WI38 (cell line): Measurements from ENCODE around the gene ERCC5.

ENCODE experiments used
- H3K4me3 ChIP-seq: 2 replicates; pipeline ENCODE4 v1.5.1; 2011; ENCODE audit warnings: low read depth, mild to moderate bottlenecking, control low read depth, low read length
- CTCF ChIP-seq: IDR thresholded peaks from 2 replicates; pipeline ENCODE4 v1.5.1; 2012; ENCODE audit warnings: low read depth, mild to moderate bottlenecking, control low read depth, low read length

Gene ERCC5

DNA sequence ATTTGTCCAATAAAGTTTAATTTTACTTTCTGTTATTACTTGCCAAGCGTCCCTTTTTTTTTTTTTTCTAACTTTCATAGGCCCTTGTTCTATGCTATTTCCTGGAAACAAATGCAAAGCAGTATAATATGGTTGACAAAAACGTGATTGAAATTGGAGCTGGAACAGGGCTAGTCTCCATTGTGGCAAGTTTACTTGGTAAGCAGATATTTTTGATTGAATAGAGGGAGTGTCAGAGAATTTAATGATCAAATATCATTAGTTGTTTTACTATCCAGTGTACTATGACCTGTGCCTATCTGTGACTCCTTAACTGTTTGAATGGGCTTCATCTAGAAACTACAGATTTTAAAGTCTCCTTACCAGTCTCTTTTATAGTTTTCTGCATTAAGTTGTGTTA, 46.7 kb downstream of the ERCC5 start:
- TF ChIP-seq CTCF, result no peak
- no peak overlapping the region for H3K4me3 ChIP-seq

DNA sequence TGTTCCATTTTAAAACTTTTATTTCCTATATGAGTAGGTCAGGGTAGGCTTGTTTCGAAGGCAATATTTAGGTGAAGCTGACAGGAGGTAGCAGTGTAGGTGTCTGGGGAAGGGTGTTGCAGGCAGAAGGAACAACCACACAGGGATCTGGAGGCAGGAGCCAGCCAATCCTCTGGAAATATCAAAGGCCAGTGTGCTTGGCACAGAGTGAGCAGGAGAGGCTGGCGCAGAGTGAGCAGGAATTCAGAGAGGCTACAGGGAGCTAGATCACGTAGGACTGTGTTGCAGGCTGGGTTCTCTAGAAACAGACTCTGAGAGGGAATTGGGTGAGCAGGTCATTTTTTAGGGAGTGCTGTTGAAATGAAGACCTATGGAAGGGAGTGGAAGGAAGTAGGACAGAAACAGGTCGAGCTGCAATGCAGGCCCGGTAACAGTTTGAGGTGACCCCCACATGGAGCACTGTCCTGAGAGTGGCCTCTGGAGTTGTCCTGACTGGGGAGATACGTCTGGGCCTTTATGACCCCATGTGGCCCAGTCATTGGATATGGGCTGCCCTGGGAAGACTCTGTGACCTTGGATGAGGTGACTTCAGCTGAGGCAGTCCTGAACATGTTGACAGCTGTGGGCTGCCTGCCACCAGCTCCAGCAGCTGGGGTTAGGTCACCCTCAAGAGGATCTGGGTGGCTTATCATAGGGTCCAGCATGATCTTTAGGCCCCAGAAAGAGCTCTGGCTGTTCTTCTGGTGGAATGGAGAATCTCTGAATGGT, 51.7 kb downstream of the ERCC5 start:
- no peak overlapping the region for H3K4me3 ChIP-seq
- no peak for TF ChIP-seq CTCF

DNA sequence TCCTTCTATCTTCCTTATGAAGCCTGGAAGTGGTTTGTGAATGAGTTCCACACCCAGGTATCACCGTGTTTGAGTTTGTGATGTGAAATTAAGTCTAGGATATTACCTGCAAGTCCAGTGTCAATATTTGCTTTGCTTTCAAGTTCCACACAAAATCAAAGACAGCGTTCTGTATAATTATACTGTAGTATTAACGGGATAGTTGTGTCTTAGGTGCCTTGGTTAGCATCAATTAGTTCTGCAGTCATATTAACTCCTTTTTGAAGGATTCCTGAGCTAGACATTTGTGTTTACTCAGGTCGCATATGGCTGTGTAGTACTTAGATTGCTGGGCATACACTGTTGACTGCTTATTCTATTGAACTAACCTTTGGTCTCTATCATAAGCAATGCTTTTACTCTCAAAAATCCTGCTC, 54.4 kb downstream of the ERCC5 start:
- TF ChIP-seq CTCF, result no peak

DNA sequence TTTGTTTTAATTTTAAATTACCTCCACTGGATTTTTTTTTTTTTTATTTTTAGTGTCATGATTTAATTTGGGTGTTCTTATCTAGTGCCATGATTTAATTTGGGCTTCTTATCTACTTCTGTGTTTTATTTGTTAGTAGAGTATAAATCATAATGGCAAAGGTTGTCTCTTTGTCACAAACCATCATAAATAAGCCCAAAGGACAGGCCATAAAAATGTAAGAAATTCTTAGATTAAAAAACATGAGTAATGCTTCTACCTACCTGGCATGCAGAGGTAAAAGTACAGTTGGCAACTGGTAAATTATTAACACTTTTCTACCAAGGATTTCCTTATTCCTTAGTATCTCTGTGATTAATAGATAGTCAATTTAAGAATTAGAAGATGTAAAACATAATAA, 55.2 kb downstream of the ERCC5 start:
- no peak for TF ChIP-seq CTCF
- H3K4me3 ChIP-seq, result no peak overlapping the region

More for the DNA sequence above, 54.4 kb downstream of the ERCC5 start:
- no peak overlapping the region for H3K4me3 ChIP-seq

DNA sequence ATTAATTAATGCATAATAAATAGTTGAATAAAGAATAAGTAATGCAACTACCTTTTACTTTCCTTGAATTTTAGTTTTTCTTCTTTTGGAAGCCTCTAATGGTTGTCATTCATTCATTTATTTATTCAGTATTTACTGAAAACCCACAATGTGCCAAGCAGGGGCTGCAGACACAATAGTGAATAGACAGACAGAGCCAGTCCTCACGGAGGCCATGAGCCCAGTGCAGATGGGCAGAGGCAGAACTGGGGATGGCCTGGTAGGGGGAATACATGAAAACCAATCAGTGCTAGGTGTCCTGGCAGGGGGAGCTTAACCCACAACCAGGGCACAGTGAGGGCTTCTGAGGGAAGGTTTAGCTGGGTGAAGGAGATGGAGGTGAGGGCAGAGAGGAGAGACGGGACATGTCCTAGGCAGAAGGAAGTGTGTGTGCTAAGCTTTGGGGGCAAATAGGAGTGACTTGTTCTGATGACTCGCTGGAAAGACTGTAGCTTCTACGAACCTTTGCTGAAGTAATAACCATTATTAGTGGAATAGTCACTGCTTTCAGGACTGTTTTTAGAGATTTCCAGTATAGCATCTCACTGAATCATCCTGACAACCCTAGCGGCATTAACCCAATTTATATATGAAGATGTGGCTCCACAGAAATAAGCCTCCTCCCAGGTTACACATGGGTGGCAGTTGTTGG, 55.9 kb downstream of the ERCC5 start:
- no peak for TF ChIP-seq CTCF

GRCh38 chr13:102902789-102903347, 57.0 kb downstream of the ERCC5 start:
- H3K4me3 ChIP-seq, result no peak overlapping the region
- TF ChIP-seq CTCF, result no peak

More for the DNA sequence above, 55.9 kb downstream of the ERCC5 start:
- no peak overlapping the region for H3K4me3 ChIP-seq
